Measurements from ENCODE around the gene SOX10.
"Not testable (repeated sequence)": the region's sequence is repeated elsewhere in the genome, so short reads cannot be mapped to it uniquely, and the experiment has no call there.

- TF ChIP-seq CTCF (IDR thresholded peaks at IDR 0.05; ENCODE audit: poor library complexity, severe bottlenecking); EZH2 (IDR thresholded peaks at IDR 0.05; ENCODE audit: borderline replicate concordance, insufficient read depth, low read length, poor library complexity, severe bottlenecking); MXI1 (conservative IDR thresholded peaks at IDR 0.05; ENCODE audit: poor library complexity, severe bottlenecking); POLR2AphosphoS5 (IDR thresholded peaks at IDR 0.05); RAD21 (conservative IDR thresholded peaks at IDR 0.05); SMC3 (conservative IDR thresholded peaks at IDR 0.05; ENCODE audit: poor library complexity): not testable (repeated sequence)
Observed at GRCh38 chr22:37947142-37947795, 37.1 kb downstream of the SOX10 start.

All from neural cell (in vitro differentiated cells).